OCI-M1 (cell line): ENCODE data around the gene FARP1.
A peak's percentile ranks its signal among the peaks of the same experiment; 100 is the strongest.

ENCODE experiments used
- DNase-seq: peaks from one replicate; lab custom pipeline; 2025; lab: John Stamatoyannopoulos, UW

Gene FARP1

GRCh38 chr13:98503175-98504028 is 360.5 kb downstream of the FARP1 start:
- peak; percentile 47 for DNase-seq

GRCh38 chr13:98504029-98504351 is 361.1 kb downstream of the FARP1 start:
- no peak for DNase-seq

- DNase-seq = peak; percentile 15
These were observed 361.6 kb downstream of the FARP1 start for GRCh38 chr13:98504371-98504963.
